K562 (cell line): ENCODE measurements around the gene CRKL. TPM values are rescaled to one million over a fixed set of nuclear protein-coding genes. Genes with fewer than 3 reads are reported as not detected.
A peak's percentile ranks its signal among the peaks of the same experiment; 100 is the strongest.

Source experiments
- ATAC-seq: fragments of 200-7000 bp; cut with Tn5 transposase; 3 replicates; pipeline ENCODE4 v1.9.1; 2020; ENCODE audit warnings: moderate library complexity
- BruUV-seq: library from RNA; stranded (reverse); fragments of 400-500 nt; replicated peaks from 2 replicates; lab custom pipeline; 2021; lab: Mats Ljungman, UMichigan
- CTCF ChIA-PET: fragments of 300-600 bp; formaldehyde crosslinking; extraction: SDS; loops from one replicate; lab custom pipeline; 2021; ENCODE audit warnings: low intra/inter-chr PET ratio; lab: Yijun Ruan, JAX
- POLR2A ChIA-PET: fragments of 300-600, 350-650 bp; sonication (Branson Sonifier 250); formaldehyde crosslinking; extraction: SDS; loops from one replicate; lab custom pipeline; 2021; ENCODE audit warnings: antibody characterized with exemption, inconsistent platforms; lab: Yijun Ruan, JAX
- DNase-seq, 4 experiments: peaks; one replicate each; pipeline versions ENCODE4 v3.0.0 to v3.0.0-alpha.2; 2011 to 2018; ENCODE audit warnings: low spot score in 3 of 4, mixed read lengths in 3 of 4; ENCODE audit errors: extremely low read depth in 1 of 4
- FAIRE-seq: peaks from 2 replicates; lab custom pipeline; 2011; peaks lifted over from hg19 to GRCh38; lab: Jason Lieb, UNC
- H2AFZ ChIP-seq: 2 replicates; pipeline ENCODE4 v1.6.0; 2011; ENCODE audit warnings: low read depth, low read length, control low read depth, inconsistent platforms
- H3K27ac ChIP-seq: fragments of 200-600 bp; 3 replicates; pipeline ENCODE4 v1.8.0; 2011; ENCODE audit warnings: low read depth, mild to moderate bottlenecking, control low read depth, inconsistent platforms, low read length, moderate library complexity, mixed read lengths; ENCODE audit errors: extremely low read depth
- H3K27me3 ChIP-seq, 2 experiments: fragments of 300-600 bp in 1 of 2; 2 replicates in 1 of 2; 3 replicates in 1 of 2; pipeline versions ENCODE4 v1.6.0 to v1.8.0; 2011; ENCODE audit warnings: inconsistent platforms in 2 of 2, low read length in 2 of 2, mild to moderate bottlenecking in 1 of 2, mixed read lengths in 1 of 2, moderate library complexity in 1 of 2; ENCODE audit not compliant: control insufficient read depth in 2 of 2, insufficient read depth in 2 of 2
- H3K36me3 ChIP-seq: fragments of 300-600 bp; 3 replicates; pipeline ENCODE4 v1.8.0; 2011; ENCODE audit warnings: mild to moderate bottlenecking, low read length, inconsistent platforms; ENCODE audit not compliant: control insufficient read depth, insufficient read depth
- H3K4me1 ChIP-seq, 2 experiments: fragments of 200-600 bp in 1 of 2; replicated peaks in 1 of 2; 2 replicates in 1 of 2; 3 replicates in 1 of 2; pipeline versions ENCODE4 v1.5.1 to v1.8.0; 2011; ENCODE audit warnings: inconsistent platforms in 2 of 2, low read length in 2 of 2, mild to moderate bottlenecking in 1 of 2, mixed read lengths in 1 of 2, moderate library complexity in 1 of 2; ENCODE audit not compliant: control insufficient read depth in 2 of 2, insufficient read depth in 2 of 2
- H3K4me2 ChIP-seq: 2 replicates; pipeline ENCODE4 v1.6.1; 2011; ENCODE audit warnings: low read length, control low read depth, inconsistent platforms, mixed read lengths; ENCODE audit not compliant: insufficient read depth
- H3K4me3 ChIP-seq: fragments of 200-600 bp; sonication (generic), shearing (Covaris generic); 2 replicates; pipeline ENCODE4 v1.5.1; 2016; ENCODE audit warnings: control low read depth, inconsistent platforms
- H3K79me2 ChIP-seq: fragments of 200-600 bp; 3 replicates; pipeline ENCODE4 v1.8.0; 2011; ENCODE audit warnings: low read length, inconsistent platforms; ENCODE audit not compliant: control insufficient read depth, insufficient read depth
- H3K9ac ChIP-seq, 2 experiments: 2 replicates each; pipeline versions ENCODE4 v1.6.0 to v1.6.1; 2011; ENCODE audit warnings: low read depth in 2 of 2, low read length in 2 of 2, control low read depth in 1 of 2, inconsistent platforms in 1 of 2, mild to moderate bottlenecking in 1 of 2, mixed read lengths in 1 of 2; ENCODE audit not compliant: insufficient read depth in 1 of 2
- H3K9me1 ChIP-seq: one replicate; pipeline ENCODE4 v1.6.0; 2011; ENCODE audit warnings: inconsistent platforms, mild to moderate bottlenecking, low read length, moderate library complexity; ENCODE audit not compliant: control insufficient read depth, insufficient read depth
- H3K9me3 ChIP-seq: replicated peaks from 2 replicates; pipeline ENCODE4 v1.5.1; 2011; ENCODE audit warnings: low read depth, low read length, inconsistent platforms; ENCODE audit not compliant: control insufficient read depth, insufficient read depth
- H4K20me1 ChIP-seq: replicated peaks from 2 replicates; pipeline ENCODE4 v1.6.1; 2011; ENCODE audit warnings: low read length, inconsistent platforms, mixed read lengths; ENCODE audit not compliant: control insufficient read depth, insufficient read depth
- ARNT ChIP-seq, 2 experiments: fragments of 450-650 bp; IDR thresholded peaks; 2 replicates each; pipeline ENCODE4 v1.6.1; 2016; ENCODE audit warnings: mild to moderate bottlenecking in 1 of 2
- ATF4 ChIP-seq: fragments of 450-650 bp; formaldehyde crosslinking; IDR thresholded peaks from 2 replicates; pipeline ENCODE4 v1.4.0; 2022; ENCODE audit warnings: mild to moderate bottlenecking, moderate library complexity
- CBX1 ChIP-seq: sonication (generic); IDR thresholded peaks from 2 replicates; pipeline ENCODE4 v1.6.1; 2016; ENCODE audit warnings: antibody characterized with exemption, low read depth, mild to moderate bottlenecking
- CTBP1 ChIP-seq: fragments of 450-650 bp; IDR thresholded peaks from 2 replicates; pipeline ENCODE4 v1.6.1; 2016; ENCODE audit warnings: borderline replicate concordance
- DIDO1 ChIP-seq: fragments of 450-650 bp; IDR thresholded peaks from 2 replicates; pipeline ENCODE4 v1.6.1; 2016; ENCODE audit warnings: low read depth, missing biosample characterization, missing genetic modification characterization
- HNRNPUL1 ChIP-seq: fragments of 200-400 bp; formaldehyde crosslinking; IDR thresholded peaks from 2 replicates; pipeline ENCODE4 v1.6.1; 2017; ENCODE audit warnings: low read length
- KDM1A ChIP-seq, 2 experiments: fragments of 450-650 bp; IDR thresholded peaks; 2 replicates each; pipeline ENCODE4 v1.6.1; 2016; ENCODE audit warnings: mild to moderate bottlenecking in 2 of 2
- KLF13 ChIP-seq: fragments of 450-650 bp; IDR thresholded peaks from 2 replicates; pipeline ENCODE4 v1.6.1; 2016; ENCODE audit warnings: missing genetic modification characterization, low read depth, mild to moderate bottlenecking, missing compliant biosample characterization, moderate library complexity, borderline replicate concordance
- MTF1 ChIP-seq: fragments of 250-450 bp; sonication (Bioruptor Pico); IDR thresholded peaks from 2 replicates; pipeline ENCODE4 v1.9.0; 2021; ENCODE audit warnings: moderate library complexity, mild to moderate bottlenecking, inconsistent platforms, borderline replicate concordance
- NR4A1 ChIP-seq, 2 experiments: fragments of 250-450 bp in 1 of 2; fragments of 450-650 bp in 1 of 2; sonication (Bioruptor Pico) in 1 of 2; IDR thresholded peaks; 2 replicates each; pipeline versions ENCODE4 v1.4.0 to v1.6.1; 2016 to 2020; ENCODE audit warnings: mild to moderate bottlenecking in 2 of 2, missing compliant biosample characterization in 1 of 2, missing genetic modification characterization in 1 of 2, moderate library complexity in 1 of 2
- PTBP1 ChIP-seq: fragments of 200-400 bp; formaldehyde crosslinking; IDR thresholded peaks from 2 replicates; pipeline ENCODE4 v1.6.1; 2017; ENCODE audit warnings: low read depth, low read length
- RBM15 ChIP-seq: fragments of 200-400 bp; formaldehyde crosslinking; IDR thresholded peaks from 2 replicates; pipeline ENCODE4 v1.6.1; 2018; ENCODE audit warnings: mild to moderate bottlenecking, low read length, moderate library complexity; ENCODE audit not compliant: insufficient read depth
- SRF ChIP-seq, 2 experiments: fragments of 250-450, 450-650 bp in 1 of 2; sonication (Bioruptor Pico) in 1 of 2; sonication (generic) in 1 of 2; formaldehyde crosslinking; IDR thresholded peaks; 2 replicates each; pipeline versions ENCODE4 v1.5.0 to v1.5.1; 2020 to 2022; ENCODE audit warnings: mild to moderate bottlenecking in 1 of 2, missing genetic modification reagents in 1 of 2
- SUPT5H ChIP-seq: fragments of 450-650 bp; IDR thresholded peaks from 2 replicates; pipeline ENCODE4 v1.6.1; 2016
- TAL1 ChIP-seq: fragments of 450-650 bp; IDR thresholded peaks from 2 replicates; pipeline ENCODE4 v1.6.1; 2016; ENCODE audit warnings: mild to moderate bottlenecking
- ZBTB33 ChIP-seq: sonication (generic); formaldehyde crosslinking; IDR thresholded peaks from 2 replicates; pipeline ENCODE4 v1.8.1; 2023; ENCODE audit warnings: mild to moderate bottlenecking, missing genetic modification reagents
- ZNF133 ChIP-seq: fragments of 250-450 bp; sonication (Bioruptor Pico); IDR thresholded peaks from 2 replicates; pipeline ENCODE4 v1.4.0; 2020; ENCODE audit warnings: mild to moderate bottlenecking
- ZNF512 ChIP-seq: IDR thresholded peaks from 2 replicates; pipeline ENCODE4 v1.6.1; 2016; ENCODE audit warnings: missing genetic modification characterization, missing compliant biosample characterization
- ZNF583 ChIP-seq: fragments of 250-450 bp; sonication (Bioruptor Pico); IDR thresholded peaks from 2 replicates; pipeline ENCODE4 v1.4.0; 2020
- ZNF695 ChIP-seq: fragments of 450-650 bp; formaldehyde crosslinking; IDR thresholded peaks from 2 replicates; pipeline ENCODE4 v1.4.0; 2020; ENCODE audit warnings: mild to moderate bottlenecking, moderate library complexity
- ZNF778 ChIP-seq: fragments of 450-650 bp; formaldehyde crosslinking; IDR thresholded peaks from 2 replicates; pipeline ENCODE4 v1.4.0; 2020; ENCODE audit warnings: mild to moderate bottlenecking, moderate library complexity
- WGBS: fragments of 100-300 bp; shearing (Covaris generic); methylation state at CpG from one replicate; pipeline ENCODE4 v1.1.6; 2016; ENCODE audit warnings: low coverage, mixed read lengths; ENCODE audit not compliant: insufficient coverage; ENCODE audit errors: missing lambda C conversion rate; 5-methylcytosine and 5-hydroxymethylcytosine counted together
- in situ Hi-C: fragments of 300-500 bp; cut with MboI; formaldehyde crosslinking; loops from 4 replicates; pipeline ENCODE4 v1.15.0; 2018; ENCODE audit warnings: inconsistent platforms, mixed read lengths
- intact Hi-C: fragments of 100-400 bp; cut with micrococcal nuclease; formaldehyde crosslinking; loops from 2 replicates; pipeline ENCODE4 v1.14.2; 2022
- polyA plus RNA-seq, 8 experiments: library from polyadenylated mRNA; depleted of rRNA in 4 of 8; stranded (reverse) in 5 of 8; unstranded in 3 of 8; fragments of >200 nt; fragmentation: Nextera tagmentation in 2 of 8; fragmentation: Illumina TruSeq in 1 of 8; extraction: Ambion mirVana in 2 of 8; extraction: Trizol in 1 of 8; gene quantifications; 2 replicates each; pipeline versions ENCODE4 v1.2.1 to v1.2.3, GENCODE V29; 2011 to 2014; ENCODE audit warnings: inconsistent platforms in 1 of 8, missing spikeins in 1 of 8
- total RNA-seq, 7 experiments: library from RNA; depleted of rRNA in 6 of 7; stranded (reverse); fragments of >200 nt in 6 of 7; fragmentation: Illumina TruSeq in 2 of 7; extraction: Trizol in 2 of 7; gene quantifications; 2 replicates each; pipeline versions ENCODE4 v1.2.1 to v1.2.3, GENCODE V29; 2011 to 2021; ENCODE audit warnings: low replicate concordance in 1 of 7

The CRKL gene
- total and polyA plus RNA-seq, 9 of the 15 experiments (the other 6 are each of a cell fraction or from before 2014, with no cell fraction given), result 100 to 263 (median 124) TPM

GRCh38 chr22:20875296-20875695, 41.9 kb upstream of the CRKL start:
- Histone ChIP-seq H3K36me3 (peaks cover 59% of the 10 kb centered on the region), H3K27me3 (no peaks in the 10 kb centered on the region), H3K27ac (no peak overlapping the region), H4K20me1 (no peaks in the 10 kb centered on the region), H3K4me1 (peaks cover 3 to 14% of the 10 kb centered on the region in 2 experiments; a peak in 4 of 5 replicates), H2AFZ (no peak overlapping the region), H3K4me3 (no peak overlapping the region), H3K4me2 (no peak overlapping the region), H3K9ac (peak overlapping the region in 1 of 2 experiments; percentile 28; a peak in 1 of 4 replicates), H3K9me3 (no peaks in the 10 kb centered on the region), H3K79me2 (no peaks in the 10 kb centered on the region), H3K9me1 (no peaks in the 10 kb centered on the region)
- WGBS, result 82% methylated on average over 1 of the region's 1 CpG
- in situ Hi-C loops (no loop called here), intact Hi-C loops (no loop called here)
- no peak for DNase-seq
- POLR2A ChIA-PET, result interaction anchor here (0.6 to 13.5 kb wide), 8 partner anchors 8 to 166 kb away, joined by 3 to 172 read pairs (median 6); partner anchors contain the start of genes LZTR1, PI4KA and SNAP29
- no peak for FAIRE-seq
- CTCF ChIA-PET, result no interaction called here
- no TSS peak for BruUV-seq
- ATAC-seq, result peak; percentile 4; the same call in 1 of the 3 replicates
- TF ChIP-seq ZNF583 (CRISPR knock-in tag) (no peak), ATF4 (no peak), KDM1A (IDR thresholded peaks at IDR 0.05) (no peak), KLF13 (no peak), RBM15 (no peak), DIDO1 (tag) (no peak), ZNF778 (CRISPR knock-in tag) (no peak), ZNF512 (tag) (no peak), HNRNPUL1 (0 out of 2 replicates have a peak, but pooled peaks have one; percentile 81), SUPT5H (no peak), NR4A1 (CRISPR knock-in tag; IDR thresholded peaks at IDR 0.05) (no peak), NR4A1 (tag; IDR thresholded peaks at IDR 0.05) (0 out of 2 replicates have a peak, but pooled peaks have one; percentile 17), ZBTB33 (CRISPR knock-in tag) (no peak), MTF1 (no peak), PTBP1 (no peak), ARNT (IDR thresholded peaks at IDR 0.05) (no peak), TAL1 (no peak), SRF (CRISPR knock-in tag; IDR thresholded peaks at IDR 0.05) (no peak), ZNF695 (CRISPR knock-in tag) (no peak), CBX1 (no peak), ZNF133 (no peak), CTBP1 (no peak)
